Colon (tissue), 2 donors: Measurements from ENCODE around the gene TAAR8.
"Not testable (repeated sequence)": the region's sequence is repeated elsewhere in the genome, so short reads cannot be mapped to it uniquely, and the experiment has no call there.

Source experiments
- FAIRE-seq: peaks from 2 replicates; lab custom pipeline; 2012; peaks lifted over from hg19 to GRCh38; lab: Jason Lieb, UNC
- donor health status: control.
- donor health status: control.

Gene TAAR8

GRCh38 chr6:132552372-132552771 lies at the start of gene TAAR8:
Gene TAAR8 (plus strand): TSS chr6:132552672. CDS start chr6:132552693, 21 bp downstream.
- FAIRE-seq, result no peak

- no peak for FAIRE-seq
Observed at GRCh38 chr6:132504757-132505156, 47.7 kb upstream of the TAAR8 start.

GRCh38 chr6:132505158-132505557 lies 47.3 kb upstream of the TAAR8 start:
- no peak for FAIRE-seq

GRCh38 chr6:132506461-132506860 lies 46.0 kb upstream of the TAAR8 start:
- FAIRE-seq, result no peak

- FAIRE-seq, result no peak
Observed at GRCh38 chr6:132506869-132507808, 45.3 kb upstream of the TAAR8 start.

- FAIRE-seq, result no peak
Observed at GRCh38 chr6:132511210-132511830, 41.2 kb upstream of the TAAR8 start.

- no peak for FAIRE-seq
Observed at GRCh38 chr6:132511831-132512220, 40.6 kb upstream of the TAAR8 start.

GRCh38 chr6:132512342-132512637 lies 40.2 kb upstream of the TAAR8 start:
- peak; percentile 74 for FAIRE-seq

GRCh38 chr6:132512638-132513632 lies 39.5 kb upstream of the TAAR8 start, which contains the start of gene STX7:
Gene STX7 (minus strand): TSS chr6:132513116. CDS start chr6:132503530, 9,586 bp downstream.
- no peak for FAIRE-seq

GRCh38 chr6:132513831-132514545 lies 38.5 kb upstream of the TAAR8 start:
- no peak for FAIRE-seq

GRCh38 chr6:132515386-132515785 lies 37.1 kb upstream of the TAAR8 start:
- FAIRE-seq, result no peak

- no peak for FAIRE-seq
Observed at GRCh38 chr6:132520953-132521352, 31.5 kb upstream of the TAAR8 start.

GRCh38 chr6:132524646-132525045 lies 27.8 kb upstream of the TAAR8 start:
- no peak for FAIRE-seq

- no peak for FAIRE-seq
Observed at GRCh38 chr6:132525866-132526265, 26.6 kb upstream of the TAAR8 start.

- no peak for FAIRE-seq
Observed at GRCh38 chr6:132526461-132526860, 26.0 kb upstream of the TAAR8 start.

GRCh38 chr6:132527791-132528190 lies 24.7 kb upstream of the TAAR8 start:
- no peak for FAIRE-seq

GRCh38 chr6:132530293-132530974 lies 22.0 kb upstream of the TAAR8 start:
- FAIRE-seq, result peak; percentile 94

GRCh38 chr6:132534546-132534945 lies 17.9 kb upstream of the TAAR8 start:
- not testable (repeated sequence) for FAIRE-seq

GRCh38 chr6:132537145-132537544 lies 15.3 kb upstream of the TAAR8 start:
- FAIRE-seq, result no peak

GRCh38 chr6:132537977-132538376 lies 14.5 kb upstream of the TAAR8 start, which contains the start of gene TAAR9:
Gene TAAR9 (plus strand): TSS chr6:132538277. CDS start chr6:132538290, 13 bp downstream.
- no peak for FAIRE-seq

GRCh38 chr6:132544826-132545225 lies 7.6 kb upstream of the TAAR8 start:
- FAIRE-seq, result no peak
